Measurements from ENCODE around the gene GALNT2. TPM values are rescaled to one million over a fixed set of nuclear protein-coding genes. Genes with fewer than 3 reads are reported as not detected.

Gene GALNT2
- total RNA-seq, 4 donors from 2014 or later, result 47.9 to 78.6 (median 60.0) TPM

- WGBS, 2 donors, result 75 to 80% methylated on average over 10 of the region's 10 CpGs
- no peaks in the 10 kb centered on the region for H3K9me3 ChIP-seq
These were observed 219.8 kb downstream of the GALNT2 start for GRCh38 chr1:230286890-230287269.

DNA sequence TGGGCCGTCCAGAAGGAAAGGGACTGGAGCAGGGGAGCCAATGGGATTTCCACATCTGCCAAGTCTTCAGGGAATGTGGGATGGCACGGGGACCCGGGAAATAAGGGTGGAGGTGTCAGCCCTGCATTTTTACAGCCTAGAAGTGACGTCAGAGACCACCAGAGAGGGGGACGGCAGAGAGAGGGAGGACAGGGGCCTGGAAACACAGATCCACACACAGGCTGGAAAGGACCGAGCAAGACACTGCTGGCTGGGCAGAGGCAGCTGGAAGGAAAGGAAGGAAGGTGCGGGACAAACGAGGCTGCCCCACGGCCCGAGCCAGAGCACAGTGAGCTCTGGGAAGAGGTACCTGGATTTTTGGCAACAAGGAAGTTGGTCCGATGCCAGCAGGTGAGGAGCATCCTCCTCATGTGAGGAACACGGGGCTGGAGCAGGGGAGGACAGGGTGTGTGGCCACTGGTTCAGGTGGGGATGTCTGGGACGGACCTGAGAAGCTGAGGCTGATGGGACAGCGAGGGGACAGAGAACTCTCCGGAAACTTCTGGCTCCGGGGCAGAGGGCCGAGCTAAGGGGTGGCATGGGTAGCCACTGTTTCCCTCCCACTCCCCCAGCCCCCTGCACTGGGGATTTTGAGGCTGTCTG lies 220.8 kb downstream of the GALNT2 start:
- Histone ChIP-seq H3K27ac (no peak overlapping the region), H3K27me3 (no peaks in the 10 kb centered on the region), H3K4me1 (no peaks in the 10 kb centered on the region), H3K36me3 (peaks cover 0 to 24% (median 0%) of the 10 kb centered on the region in 3 donors), H3K9me3 (no peaks in the 10 kb centered on the region), H3K4me3 (no peak overlapping the region)
- no peak for DNase-seq (ENCODE audit: low spot score in 2 of 2)
- TF ChIP-seq POLR2A (IDR thresholded peaks at IDR 0.05) (no peak), EP300 (IDR thresholded peaks at IDR 0.05) (no peak)
- TF ChIP-seq, protein P1, sequence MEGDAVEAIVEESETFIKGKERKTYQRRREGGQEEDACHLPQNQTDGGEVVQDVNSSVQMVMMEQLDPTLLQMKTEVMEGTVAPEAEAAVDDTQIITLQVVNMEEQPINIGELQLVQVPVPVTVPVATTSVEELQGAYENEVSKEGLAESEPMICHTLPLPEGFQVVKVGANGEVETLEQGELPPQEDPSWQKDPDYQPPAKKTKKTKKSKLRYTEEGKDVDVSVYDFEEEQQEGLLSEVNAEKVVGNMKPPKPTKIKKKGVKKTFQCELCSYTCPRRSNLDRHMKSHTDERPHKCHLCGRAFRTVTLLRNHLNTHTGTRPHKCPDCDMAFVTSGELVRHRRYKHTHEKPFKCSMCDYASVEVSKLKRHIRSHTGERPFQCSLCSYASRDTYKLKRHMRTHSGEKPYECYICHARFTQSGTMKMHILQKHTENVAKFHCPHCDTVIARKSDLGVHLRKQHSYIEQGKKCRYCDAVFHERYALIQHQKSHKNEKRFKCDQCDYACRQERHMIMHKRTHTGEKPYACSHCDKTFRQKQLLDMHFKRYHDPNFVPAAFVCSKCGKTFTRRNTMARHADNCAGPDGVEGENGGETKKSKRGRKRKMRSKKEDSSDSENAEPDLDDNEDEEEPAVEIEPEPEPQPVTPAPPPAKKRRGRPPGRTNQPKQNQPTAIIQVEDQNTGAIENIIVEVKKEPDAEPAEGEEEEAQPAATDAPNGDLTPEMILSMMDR (IDR thresholded peaks at IDR 0.05), result no peak
- WGBS, 2 donors, result 62 to 65% methylated on average over 17 of the region's 17 CpGs

More at GRCh38 chr1:230286890-230287269, 219.8 kb downstream of the GALNT2 start:
- Histone ChIP-seq H3K27ac (no peak overlapping the region), H3K36me3 (peaks cover 0 to 33% (median 0%) of the 10 kb centered on the region in 3 donors), H3K4me3 (no peak overlapping the region), H3K27me3 (no peaks in the 10 kb centered on the region), H3K4me1 (no peaks in the 10 kb centered on the region)
- TF ChIP-seq POLR2A (IDR thresholded peaks at IDR 0.05) (no peak), EP300 (IDR thresholded peaks at IDR 0.05) (no peak)
- TF ChIP-seq, protein P1 (IDR thresholded peaks at IDR 0.05), result no peak
- DNase-seq (ENCODE audit: low spot score in 2 of 2), result no peak

DNA sequence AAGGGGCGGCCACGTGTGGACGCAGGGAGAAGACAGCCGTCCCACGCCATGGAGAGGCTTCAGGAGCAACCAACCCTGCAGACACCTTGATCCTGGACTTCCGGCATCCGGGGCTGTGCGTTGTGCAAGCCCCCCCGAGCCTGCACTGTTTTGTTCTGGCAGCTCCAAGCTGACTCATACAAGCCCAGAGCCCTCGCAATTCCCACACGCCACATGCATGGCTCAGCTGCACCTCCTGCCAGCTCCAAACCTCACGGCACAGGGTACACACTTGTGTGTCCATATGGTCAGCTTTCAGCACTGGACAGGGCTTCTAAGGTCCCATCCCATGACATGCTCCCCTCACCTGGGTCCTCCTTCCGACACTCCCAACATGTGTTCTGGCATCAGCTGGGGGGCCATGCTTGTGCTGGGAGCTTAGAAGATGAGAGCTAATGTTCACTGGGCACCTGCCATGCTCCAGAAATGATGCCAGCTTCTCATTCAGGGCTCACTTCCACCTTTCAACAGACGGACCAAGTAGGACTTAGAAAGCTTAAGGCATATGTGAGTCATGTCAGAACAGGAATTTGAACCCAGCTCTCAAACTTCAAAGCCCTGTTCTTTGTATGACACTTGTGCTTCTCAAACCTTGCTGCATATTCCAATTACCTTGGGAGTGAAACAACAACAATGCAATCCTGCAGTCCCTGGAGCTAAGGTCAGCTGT lies 221.8 kb downstream of the GALNT2 start:
- Histone ChIP-seq H3K27ac (no peak overlapping the region), H3K27me3 (peaks cover 0 to 4% of the 10 kb centered on the region in 2 donors), H3K4me3 (no peak overlapping the region), H3K9me3 (no peaks in the 10 kb centered on the region), H3K4me1 (no peaks in the 10 kb centered on the region), H3K36me3 (peaks cover 0 to 14% (median 0%) of the 10 kb centered on the region in 3 donors)
- WGBS, 2 donors, result 78 to 87% methylated on average over 8 to 14 of the region's 14 CpGs
- DNase-seq (ENCODE audit: low spot score in 2 of 2), result no peak
- TF ChIP-seq POLR2A (IDR thresholded peaks at IDR 0.05), result no peak
- no peak for TF ChIP-seq EP300 (IDR thresholded peaks at IDR 0.05)
- TF ChIP-seq, protein P1 (IDR thresholded peaks at IDR 0.05), result no peak

GRCh38 chr1:230289350-230289644 lies 222.3 kb downstream of the GALNT2 start:
- DNase-seq (ENCODE audit: low spot score in 2 of 2), result no peak
- no peak for TF ChIP-seq POLR2A (IDR thresholded peaks at IDR 0.05)
- TF ChIP-seq, protein P1 (IDR thresholded peaks at IDR 0.05), result no peak
- no peak for TF ChIP-seq EP300 (IDR thresholded peaks at IDR 0.05)
- H3K27ac ChIP-seq, result no peak overlapping the region
- no peaks in the 10 kb centered on the region for H3K4me1 ChIP-seq
- 77 to 87% methylated on average over 5 of the region's 5 CpGs for WGBS, 2 donors
- no peaks in the 10 kb centered on the region for H3K9me3 ChIP-seq
- peaks cover 0 to 4% of the 10 kb centered on the region in 2 donors for H3K27me3 ChIP-seq
- no peak overlapping the region for H3K4me3 ChIP-seq
- peaks cover 0 to 9% (median 0%) of the 10 kb centered on the region in 3 donors for H3K36me3 ChIP-seq

Measured in tibial nerve (tissue), 4 donors.